Epithelial cell of proximal tubule (primary cell): ENCODE measurements around the gene UGT1A4. TPM values are rescaled to one million over a fixed set of nuclear protein-coding genes. Genes with fewer than 3 reads are reported as not detected.

Source experiments
- DNase-seq: peaks from one replicate; pipeline ENCODE4 v3.0.0-alpha.2; 2011; ENCODE audit warnings: low read depth
- H3K4me3 ChIP-seq: 2 replicates; pipeline ENCODE4 v1.5.1; 2011; ENCODE audit warnings: low read depth, mild to moderate bottlenecking, low read length
- CTCF ChIP-seq: conservative IDR thresholded peaks from 2 replicates; pipeline ENCODE4 v1.5.1; 2012; ENCODE audit warnings: low read depth, mild to moderate bottlenecking, low read length
- total RNA-seq: library from RNA; depleted of rRNA; stranded (reverse); fragments of >200 nt; gene quantifications from 2 replicates; pipeline ENCODE4 v1.2.3, GENCODE V29; 2015

Gene UGT1A4
- total RNA-seq, 1 donor from 2014 or later: not detected

GRCh38 chr2:233676046-233676445 is 42.5 kb upstream of the UGT1A4 start:
- H3K4me3 ChIP-seq: peak overlapping the region; percentile 62
- no peak for TF ChIP-seq CTCF
- no peak for DNase-seq

DNA sequence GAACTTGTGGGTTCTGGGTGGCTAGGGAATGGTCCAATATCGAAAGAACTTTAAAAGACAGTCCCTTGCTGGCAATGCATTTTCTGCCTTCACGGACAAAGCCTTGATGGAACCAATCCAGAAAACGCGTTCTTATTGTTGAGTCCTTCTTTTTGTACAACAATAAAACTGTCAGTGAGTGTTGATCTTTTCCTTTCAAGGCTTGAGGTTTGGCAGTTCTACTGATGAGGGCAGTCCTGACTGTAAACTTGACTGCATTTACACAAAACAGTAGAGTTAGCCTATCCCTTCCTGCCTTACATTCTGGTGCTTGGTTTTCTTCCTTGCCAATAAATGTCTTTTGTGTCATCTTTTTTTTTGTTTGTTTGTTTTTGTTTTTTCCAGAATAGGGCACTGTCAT is 39.3 kb upstream of the UGT1A4 start:
- no peak overlapping the region for H3K4me3 ChIP-seq
- DNase-seq: no peak
- TF ChIP-seq CTCF: no peak

- DNase-seq: no peak
- no peak overlapping the region for H3K4me3 ChIP-seq
- TF ChIP-seq CTCF: no peak
Measured at GRCh38 chr2:233680361-233681045, 38.0 kb upstream of the UGT1A4 start.

DNA sequence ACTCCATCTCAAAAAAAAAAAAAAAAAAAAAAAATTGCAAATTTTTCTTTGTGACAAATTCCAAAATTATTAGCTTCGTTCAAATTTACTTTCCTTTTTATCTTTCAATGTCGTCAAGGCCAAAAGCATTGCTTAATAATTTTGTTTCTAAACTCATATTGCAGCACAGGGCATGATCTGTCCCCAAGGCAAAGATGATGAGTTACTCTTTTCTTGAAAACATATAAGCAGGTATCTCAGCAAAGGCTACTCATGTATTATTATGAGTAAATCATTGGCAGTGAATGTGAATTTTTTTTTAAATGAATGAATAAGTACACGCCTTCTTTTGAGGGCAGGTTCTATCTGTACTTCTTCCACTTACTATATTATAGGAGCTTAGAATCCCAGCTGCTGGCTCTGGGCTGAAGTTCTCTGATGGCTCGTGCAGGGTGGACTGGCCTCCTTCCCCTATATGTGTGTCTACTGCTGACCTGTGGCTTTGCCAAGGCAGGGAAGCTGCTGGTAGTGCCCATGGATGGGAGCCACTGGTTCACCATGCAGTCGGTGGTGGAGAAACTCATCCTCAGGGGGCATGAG is 36.9 kb upstream of the UGT1A4 start, which contains the start of gene UGT1A7:
Gene UGT1A7 (plus strand): TSS at position 381 of the 579 bp plus-strand sequence. CDS start 37 bp downstream, at position 418.
- H3K4me3 ChIP-seq: no peak within 1 kb of the TSS
- TF ChIP-seq CTCF: no peak
- DNase-seq: no peak

GRCh38 chr2:233684640-233685039 is 33.9 kb upstream of the UGT1A4 start:
- TF ChIP-seq CTCF: no peak
- no peak for DNase-seq
- H3K4me3 ChIP-seq: no peak overlapping the region

GRCh38 chr2:233686928-233687327 is 31.6 kb upstream of the UGT1A4 start:
- H3K4me3 ChIP-seq: no peak overlapping the region
- no peak for DNase-seq
- TF ChIP-seq CTCF: no peak

DNA sequence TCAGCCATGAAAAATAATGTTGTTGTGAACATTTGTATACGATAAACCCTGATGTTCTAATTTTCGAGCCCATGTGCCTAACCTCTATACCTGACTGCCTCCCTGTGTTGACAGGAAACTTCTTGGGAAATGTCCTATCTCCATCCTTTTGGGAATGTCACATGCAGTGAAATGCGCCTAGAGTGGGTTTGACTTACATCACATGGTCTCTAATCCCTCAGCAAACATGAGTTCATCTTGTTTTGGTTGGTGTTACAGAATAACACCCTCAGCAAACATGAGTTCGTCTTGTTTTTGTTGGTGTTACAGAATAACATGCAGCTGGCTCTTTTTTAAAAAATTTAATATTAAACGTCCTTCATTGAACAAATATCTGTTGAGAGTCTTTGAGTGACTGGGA is 30.2 kb upstream of the UGT1A4 start:
- no peak for DNase-seq
- no peak overlapping the region for H3K4me3 ChIP-seq
- no peak for TF ChIP-seq CTCF
